Measurements from ENCODE around the gene CD8A.

GRCh38 chr2:86772611-86773010 lies 18.1 kb downstream of the CD8A start:
- TF ChIP-seq EZH2phosphoT487 (IDR thresholded peaks at IDR 0.05; ENCODE audit: borderline replicate concordance, low read length) (no peak), CTCF (IDR thresholded peaks at IDR 0.05; ENCODE audit: low read depth, low read length, poor library complexity, severe bottlenecking) (no peak)
